Endothelial cell (in vitro differentiated cells): ENCODE data around the gene IL19. TPM values are rescaled to one million over a fixed set of nuclear protein-coding genes. Genes with fewer than 3 reads are reported as not detected.

Experiments
- DNase-seq: peaks from one replicate; pipeline ENCODE4 v3.0.0; 2021; ENCODE audit warnings: low spot score
- H3K27ac Mint-ChIP-seq: one replicate; pipeline ENCODE4 v1.8.0; 2021; ENCODE audit warnings: mixed read lengths, inconsistent platforms; ENCODE audit not compliant: unreplicated experiment
- H3K27me3 Mint-ChIP-seq: one replicate; pipeline ENCODE4 v1.8.0; 2021; ENCODE audit warnings: mild to moderate bottlenecking, moderate library complexity, mixed read lengths, inconsistent platforms; ENCODE audit not compliant: unreplicated experiment
- H3K36me3 Mint-ChIP-seq: one replicate; pipeline ENCODE4 v1.8.0; 2021; ENCODE audit warnings: mild to moderate bottlenecking, low read depth, mixed read lengths, inconsistent platforms; ENCODE audit not compliant: unreplicated experiment
- H3K4me1 Mint-ChIP-seq: one replicate; pipeline ENCODE4 v1.8.0; 2021; ENCODE audit warnings: mild to moderate bottlenecking, mixed read lengths, inconsistent platforms; ENCODE audit not compliant: unreplicated experiment
- H3K4me3 Mint-ChIP-seq: one replicate; pipeline ENCODE4 v1.8.0; 2021; ENCODE audit warnings: mild to moderate bottlenecking, mixed read lengths, inconsistent platforms; ENCODE audit not compliant: unreplicated experiment
- H3K9me3 Mint-ChIP-seq: one replicate; pipeline ENCODE4 v1.8.0; 2021; ENCODE audit warnings: mixed read lengths, inconsistent platforms; ENCODE audit not compliant: unreplicated experiment
- CTCF ChIP-seq: fragments of 200-600 bp; sonication (generic); IDR thresholded peaks from one replicate; pipeline ENCODE4 v1.5.0; 2021; ENCODE audit warnings: antibody characterized with exemption; ENCODE audit not compliant: unreplicated experiment
- total RNA-seq: library from RNA; stranded (reverse); fragmentation: NEBNext Ultra II Directional; extraction: Animal tissue kit (Norgen Biotek cat#: 25700); gene quantifications from one replicate; pipeline ENCODE4 v1.2.1, GENCODE V29; 2021; ENCODE audit not compliant: unreplicated experiment

IL19 gene
- total RNA-seq, 1 donor from 2014 or later, result not detected

GRCh38 chr1:206832352-206832880 lies 61.8 kb downstream of the IL19 start:
- Mint-ChIP-seq H3K36me3 (no peaks in the 10 kb centered on the region), H3K4me1 (peaks cover 3% of the 10 kb centered on the region), H3K27me3 (peaks cover 1% of the 10 kb centered on the region), H3K9me3 (no peaks in the 10 kb centered on the region), H3K4me3 (no peak overlapping the region), H3K27ac (no peak overlapping the region)
- no peak for DNase-seq
- TF ChIP-seq CTCF, result no peak

GRCh38 chr1:206833106-206833680 lies 62.6 kb downstream of the IL19 start:
- H3K9me3 Mint-ChIP-seq, result no peaks in the 10 kb centered on the region
- peaks cover 1% of the 10 kb centered on the region for H3K27me3 Mint-ChIP-seq
- no peak for DNase-seq
- H3K27ac Mint-ChIP-seq, result no peak overlapping the region
- TF ChIP-seq CTCF, result no peak
- no peak overlapping the region for H3K4me3 Mint-ChIP-seq
- peaks cover 3% of the 10 kb centered on the region for H3K4me1 Mint-ChIP-seq
- H3K36me3 Mint-ChIP-seq, result no peaks in the 10 kb centered on the region

- no peaks in the 10 kb centered on the region for H3K9me3 Mint-ChIP-seq
These were observed 63.2 kb downstream of the IL19 start for GRCh38 chr1:206833801-206834200.

GRCh38 chr1:206834217-206834616 lies 63.6 kb downstream of the IL19 start:
- H3K27ac Mint-ChIP-seq, result no peak overlapping the region
- no peaks in the 10 kb centered on the region for H3K9me3 Mint-ChIP-seq
- H3K4me1 Mint-ChIP-seq, result peaks cover 3% of the 10 kb centered on the region
- H3K4me3 Mint-ChIP-seq, result no peak overlapping the region
- no peak for TF ChIP-seq CTCF
- DNase-seq, result no peak
- H3K36me3 Mint-ChIP-seq, result no peaks in the 10 kb centered on the region
- peaks cover 1% of the 10 kb centered on the region for H3K27me3 Mint-ChIP-seq

More at GRCh38 chr1:206833801-206834200, 63.2 kb downstream of the IL19 start:
- H3K4me3 Mint-ChIP-seq, result no peak overlapping the region
- H3K27ac Mint-ChIP-seq, result no peak overlapping the region
- H3K4me1 Mint-ChIP-seq, result peaks cover 3% of the 10 kb centered on the region
- DNase-seq, result no peak
- no peaks in the 10 kb centered on the region for H3K36me3 Mint-ChIP-seq
- TF ChIP-seq CTCF, result no peak
- H3K27me3 Mint-ChIP-seq, result peaks cover 1% of the 10 kb centered on the region

GRCh38 chr1:206834711-206835110 lies 64.1 kb downstream of the IL19 start:
- Mint-ChIP-seq H3K4me1 (peaks cover 4% of the 10 kb centered on the region), H3K9me3 (no peaks in the 10 kb centered on the region), H3K27me3 (peaks cover 1% of the 10 kb centered on the region), H3K36me3 (no peaks in the 10 kb centered on the region), H3K4me3 (no peak overlapping the region), H3K27ac (no peak overlapping the region)
- no peak for TF ChIP-seq CTCF
- DNase-seq, result no peak
